Calu3 (cell line): Measurements from ENCODE around the gene TACO1. TPM values are rescaled to one million over a fixed set of nuclear protein-coding genes. Genes with fewer than 3 reads are reported as not detected.

Experiments used
- BruUV-seq: library from RNA; stranded (reverse); fragments of 400-500 nt; replicated peaks from 2 replicates; lab custom pipeline; 2021; lab: Mats Ljungman, UMichigan
- CTCF ChIA-PET: fragments of 300-600 bp; sonication (Branson Sonifier 250); formaldehyde crosslinking; loops from one replicate; lab custom pipeline; 2022; ENCODE audit warnings: antibody characterized with exemption; lab: Charles Lee
- DNase-seq: peaks from one replicate; pipeline ENCODE4 v3.0.0; 2022
- H3K27ac Mint-ChIP-seq: one replicate; pipeline ENCODE4 v1.8.0; 2022; ENCODE audit warnings: mixed read lengths; ENCODE audit not compliant: unreplicated experiment
- H3K27me3 Mint-ChIP-seq: one replicate; pipeline ENCODE4 v1.8.0; 2022; ENCODE audit warnings: mixed read lengths; ENCODE audit not compliant: unreplicated experiment
- H3K36me3 Mint-ChIP-seq: one replicate; pipeline ENCODE4 v1.8.0; 2022; ENCODE audit warnings: mild to moderate bottlenecking, moderate library complexity, mixed read lengths; ENCODE audit not compliant: insufficient read depth, unreplicated experiment
- H3K4me1 Mint-ChIP-seq: one replicate; pipeline ENCODE4 v1.8.0; 2022; ENCODE audit warnings: mild to moderate bottlenecking, low read depth, mixed read lengths; ENCODE audit not compliant: unreplicated experiment
- H3K4me3 Mint-ChIP-seq: one replicate; pipeline ENCODE4 v1.8.0; 2022; ENCODE audit warnings: mild to moderate bottlenecking, low read depth, moderate library complexity, mixed read lengths; ENCODE audit not compliant: unreplicated experiment
- H3K9me3 Mint-ChIP-seq: one replicate; pipeline ENCODE4 v1.8.0; 2022; ENCODE audit warnings: low read depth, mixed read lengths; ENCODE audit not compliant: unreplicated experiment
- CTCF ChIP-seq: fragments of 200-600 bp; IDR thresholded peaks from one replicate; pipeline ENCODE4 v1.8.0; 2022; ENCODE audit warnings: antibody characterized with exemption; ENCODE audit not compliant: unreplicated experiment
- intact Hi-C: fragments of 100-400 bp; cut with micrococcal nuclease; formaldehyde crosslinking; loops from one replicate; pipeline ENCODE4 v1.10.0; 2022; ENCODE audit not compliant: unreplicated experiment
- total RNA-seq: library from RNA; stranded (reverse); gene quantifications from 2 replicates; pipeline ENCODE4 v1.2.3, GENCODE V29; 2022

Gene TACO1
- total RNA-seq, 1 experiment from 2014 or later: 14.1 TPM

GRCh38 chr17:63635290-63635689 lies 34.6 kb downstream of the TACO1 start:
- H3K27me3 Mint-ChIP-seq: no peaks in the 10 kb centered on the region
- no TSS peak for BruUV-seq
- no peak overlapping the region for H3K27ac Mint-ChIP-seq
- H3K9me3 Mint-ChIP-seq: no peaks in the 10 kb centered on the region
- no peak overlapping the region for H3K4me3 Mint-ChIP-seq
- CTCF ChIA-PET: no interaction called here
- intact Hi-C loops: no loop called here
- DNase-seq: no peak
- H3K4me1 Mint-ChIP-seq: no peaks in the 10 kb centered on the region
- TF ChIP-seq CTCF: no peak
- H3K36me3 Mint-ChIP-seq: no peaks in the 10 kb centered on the region

DNA sequence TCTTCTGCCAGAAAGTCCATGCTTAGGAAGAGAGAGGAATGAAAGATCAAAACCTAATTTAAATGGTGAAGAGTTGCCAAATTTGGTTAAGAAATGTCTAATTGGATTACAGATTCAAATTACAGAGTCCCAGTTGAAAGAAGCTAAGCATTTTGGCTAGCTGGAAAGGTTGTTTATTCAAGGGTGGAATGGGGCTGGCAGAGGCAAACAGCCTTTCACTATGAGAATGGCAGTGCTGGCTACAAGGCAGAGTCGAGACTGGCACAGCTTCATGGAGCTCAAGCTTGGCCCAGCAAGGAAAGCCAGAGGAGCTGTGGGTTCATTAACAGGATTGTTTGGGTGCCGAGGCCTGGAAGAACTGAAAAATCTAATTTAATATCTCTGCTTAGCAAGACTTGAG lies 35.1 kb downstream of the TACO1 start:
- H3K36me3 Mint-ChIP-seq: no peaks in the 10 kb centered on the region
- no peaks in the 10 kb centered on the region for H3K9me3 Mint-ChIP-seq
- no peak for DNase-seq
- intact Hi-C loops: no loop called here
- no peak overlapping the region for H3K4me3 Mint-ChIP-seq
- H3K27ac Mint-ChIP-seq: no peak overlapping the region
- no TSS peak for BruUV-seq
- no peaks in the 10 kb centered on the region for H3K4me1 Mint-ChIP-seq
- no peaks in the 10 kb centered on the region for H3K27me3 Mint-ChIP-seq
- CTCF ChIA-PET: no interaction called here
- TF ChIP-seq CTCF: no peak

- CTCF ChIA-PET: no interaction called here
- intact Hi-C loops: no loop called here
Observed at GRCh38 chr17:63639125-63639524, 38.4 kb downstream of the TACO1 start.

GRCh38 chr17:63640038-63640437 lies 39.3 kb downstream of the TACO1 start:
- Mint-ChIP-seq H3K27ac (no peak overlapping the region), H3K36me3 (no peaks in the 10 kb centered on the region), H3K27me3 (no peaks in the 10 kb centered on the region), H3K9me3 (no peaks in the 10 kb centered on the region), H3K4me3 (no peak overlapping the region), H3K4me1 (no peaks in the 10 kb centered on the region)
- intact Hi-C loops: no loop called here
- no peak for TF ChIP-seq CTCF
- CTCF ChIA-PET: no interaction called here
- BruUV-seq: no TSS peak
- DNase-seq: no peak

More at GRCh38 chr17:63639125-63639524, 38.4 kb downstream of the TACO1 start:
- no peak for DNase-seq
- Mint-ChIP-seq H3K9me3 (no peaks in the 10 kb centered on the region), H3K36me3 (no peaks in the 10 kb centered on the region), H3K27ac (no peak overlapping the region), H3K4me3 (no peak overlapping the region), H3K27me3 (no peaks in the 10 kb centered on the region), H3K4me1 (no peaks in the 10 kb centered on the region)
- TF ChIP-seq CTCF: no peak
- no TSS peak for BruUV-seq
